ENCODE data around the gene FBLN1. TPM values are rescaled to one million over a fixed set of nuclear protein-coding genes. Genes with fewer than 3 reads are reported as not detected.

FBLN1 gene
- total RNA-seq, 1 donor from 2014 or later: 238 TPM

DNA sequence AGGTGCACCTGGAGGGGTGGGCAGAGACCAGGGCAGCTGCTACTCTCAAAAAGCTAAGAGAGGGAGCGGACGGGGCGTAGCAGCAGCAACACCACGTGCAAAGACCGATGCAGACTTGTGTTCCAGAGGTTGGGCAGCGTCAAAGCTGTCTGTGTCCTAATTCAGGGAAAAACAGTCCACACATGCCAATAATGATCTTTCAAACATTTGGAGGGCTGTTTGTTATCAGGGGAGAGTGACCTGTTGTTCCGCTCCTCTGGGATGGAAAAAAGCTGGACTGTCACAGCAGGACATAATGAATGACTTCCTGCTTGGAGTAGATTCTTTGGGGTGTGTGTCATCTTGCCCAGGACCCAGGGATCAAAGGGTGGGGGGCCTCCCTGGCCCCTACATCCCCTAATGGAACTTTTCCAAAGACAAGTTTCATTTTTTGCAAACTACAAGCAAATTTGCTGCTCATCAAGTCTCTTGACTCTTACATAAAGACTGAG lies 6.2 kb upstream of the FBLN1 start:
- no peak for DNase-seq (ENCODE audit: low spot score)
- no peaks in the 10 kb centered on the region for H3K9me3 Mint-ChIP-seq (ENCODE audit: unreplicated experiment)
- H3K27ac Mint-ChIP-seq (ENCODE audit: unreplicated experiment): no peak overlapping the region
- H3K27me3 Mint-ChIP-seq (ENCODE audit: unreplicated experiment): peaks cover under 1% of the 10 kb centered on the region
- H3K36me3 Mint-ChIP-seq (ENCODE audit: low read depth, unreplicated experiment): no peaks in the 10 kb centered on the region
- TF ChIP-seq, protein P1, sequence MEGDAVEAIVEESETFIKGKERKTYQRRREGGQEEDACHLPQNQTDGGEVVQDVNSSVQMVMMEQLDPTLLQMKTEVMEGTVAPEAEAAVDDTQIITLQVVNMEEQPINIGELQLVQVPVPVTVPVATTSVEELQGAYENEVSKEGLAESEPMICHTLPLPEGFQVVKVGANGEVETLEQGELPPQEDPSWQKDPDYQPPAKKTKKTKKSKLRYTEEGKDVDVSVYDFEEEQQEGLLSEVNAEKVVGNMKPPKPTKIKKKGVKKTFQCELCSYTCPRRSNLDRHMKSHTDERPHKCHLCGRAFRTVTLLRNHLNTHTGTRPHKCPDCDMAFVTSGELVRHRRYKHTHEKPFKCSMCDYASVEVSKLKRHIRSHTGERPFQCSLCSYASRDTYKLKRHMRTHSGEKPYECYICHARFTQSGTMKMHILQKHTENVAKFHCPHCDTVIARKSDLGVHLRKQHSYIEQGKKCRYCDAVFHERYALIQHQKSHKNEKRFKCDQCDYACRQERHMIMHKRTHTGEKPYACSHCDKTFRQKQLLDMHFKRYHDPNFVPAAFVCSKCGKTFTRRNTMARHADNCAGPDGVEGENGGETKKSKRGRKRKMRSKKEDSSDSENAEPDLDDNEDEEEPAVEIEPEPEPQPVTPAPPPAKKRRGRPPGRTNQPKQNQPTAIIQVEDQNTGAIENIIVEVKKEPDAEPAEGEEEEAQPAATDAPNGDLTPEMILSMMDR (IDR thresholded peaks at IDR 0.05; ENCODE audit: unreplicated experiment): no peak
- no peak overlapping the region for H3K4me3 Mint-ChIP-seq (ENCODE audit: unreplicated experiment)
- peaks cover 11% of the 10 kb centered on the region for H3K4me1 Mint-ChIP-seq (ENCODE audit: unreplicated experiment)

DNA sequence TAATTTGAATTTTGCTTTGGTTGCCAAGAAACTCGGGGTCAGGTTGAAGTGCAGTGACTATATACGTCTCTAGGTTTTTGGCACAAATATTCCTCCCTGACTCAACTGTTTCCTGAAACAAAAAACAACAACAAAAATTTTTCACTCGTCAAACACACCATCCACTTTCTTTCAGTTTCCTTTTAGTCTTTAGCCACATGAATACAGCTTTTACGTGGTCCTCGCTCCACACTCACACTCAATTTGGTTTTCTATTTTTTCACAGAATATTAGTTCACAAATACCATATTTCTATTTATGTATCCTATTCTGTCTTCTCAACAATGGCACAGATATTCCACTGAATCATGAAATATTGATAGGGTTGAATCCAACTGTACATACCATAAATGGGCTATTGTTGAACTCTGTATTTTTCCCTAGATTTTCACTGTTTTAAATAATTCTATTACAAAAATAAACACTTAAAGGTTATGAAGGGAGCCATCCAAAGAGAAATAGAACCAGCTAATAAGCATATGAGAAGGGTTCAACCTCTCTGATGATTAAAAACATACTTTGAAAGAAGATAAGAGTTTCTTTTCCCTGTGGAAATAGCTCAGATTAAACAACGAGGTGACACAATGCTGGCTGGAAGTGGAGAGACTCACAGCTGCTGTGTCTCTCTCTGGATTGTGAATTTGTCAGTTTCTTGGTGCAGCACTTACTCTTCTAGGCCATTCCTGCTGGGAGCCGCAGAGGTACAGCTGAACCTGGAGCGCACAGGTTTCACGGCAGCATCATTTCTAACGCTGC lies 5.1 kb upstream of the FBLN1 start:
- H3K27ac Mint-ChIP-seq (ENCODE audit: unreplicated experiment): no peak overlapping the region
- H3K4me1 Mint-ChIP-seq (ENCODE audit: unreplicated experiment): peaks cover 5% of the 10 kb centered on the region
- TF ChIP-seq, protein P1 (IDR thresholded peaks at IDR 0.05; ENCODE audit: unreplicated experiment): no peak

DNA sequence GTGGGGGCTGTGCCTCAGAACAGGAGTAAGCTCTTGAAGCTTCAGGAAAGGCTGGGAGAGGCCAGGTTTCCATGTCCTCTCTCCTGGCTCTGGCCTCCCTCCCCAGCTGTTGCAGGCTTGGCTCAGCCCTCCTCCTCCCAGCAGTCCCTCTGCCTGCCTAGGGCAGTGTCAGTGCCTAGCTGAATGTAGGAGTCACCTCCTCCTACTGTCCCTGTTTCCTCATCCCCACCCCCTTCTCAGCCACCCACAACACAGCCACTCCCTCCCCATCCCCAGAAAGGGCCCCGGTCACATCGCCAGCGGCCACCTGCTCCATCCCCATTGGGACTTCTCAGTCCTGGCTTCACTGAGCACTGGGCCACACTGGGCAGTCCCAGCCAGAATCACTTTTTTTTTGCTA lies 2.9 kb upstream of the FBLN1 start:
- no peak overlapping the region for H3K4me3 Mint-ChIP-seq (ENCODE audit: unreplicated experiment)
- no peak for DNase-seq (ENCODE audit: low spot score)
- no peaks in the 10 kb centered on the region for H3K9me3 Mint-ChIP-seq (ENCODE audit: unreplicated experiment)
- H3K27ac Mint-ChIP-seq (ENCODE audit: unreplicated experiment): no peak overlapping the region
- H3K4me1 Mint-ChIP-seq (ENCODE audit: unreplicated experiment): peaks cover 14% of the 10 kb centered on the region
- H3K36me3 Mint-ChIP-seq (ENCODE audit: low read depth, unreplicated experiment): peaks cover 3% of the 10 kb centered on the region
- H3K27me3 Mint-ChIP-seq (ENCODE audit: unreplicated experiment): peaks cover 8% of the 10 kb centered on the region
- TF ChIP-seq, protein P1 (IDR thresholded peaks at IDR 0.05; ENCODE audit: unreplicated experiment): no peak

More for the DNA sequence above, 5.1 kb upstream of the FBLN1 start:
- no peaks in the 10 kb centered on the region for H3K36me3 Mint-ChIP-seq (ENCODE audit: low read depth, unreplicated experiment)
- DNase-seq (ENCODE audit: low spot score): no peak
- no peak overlapping the region for H3K4me3 Mint-ChIP-seq (ENCODE audit: unreplicated experiment)
- no peaks in the 10 kb centered on the region for H3K9me3 Mint-ChIP-seq (ENCODE audit: unreplicated experiment)
- peaks cover 5% of the 10 kb centered on the region for H3K27me3 Mint-ChIP-seq (ENCODE audit: unreplicated experiment)

GRCh38 chr22:45503050-45503815 lies 550 bp downstream of the FBLN1 start:
- Mint-ChIP-seq H3K27me3 (ENCODE audit: unreplicated experiment) (peaks cover 8% of the 10 kb centered on the region), H3K9me3 (ENCODE audit: unreplicated experiment) (no peaks in the 10 kb centered on the region), H3K27ac (ENCODE audit: unreplicated experiment) (no peak overlapping the region), H3K36me3 (ENCODE audit: low read depth, unreplicated experiment) (peaks cover 3% of the 10 kb centered on the region), H3K4me3 (ENCODE audit: unreplicated experiment) (peak overlapping the region; percentile 91), H3K4me1 (ENCODE audit: unreplicated experiment) (peaks cover 36% of the 10 kb centered on the region)
- TF ChIP-seq, protein P1 (IDR thresholded peaks at IDR 0.05; ENCODE audit: unreplicated experiment): no peak
- DNase-seq (ENCODE audit: low spot score): peak; percentile 15

All from endothelial cell (in vitro differentiated cells).